HEK293 (cell line): ENCODE measurements around the gene B4GALT3.

Experiments
- CTCF ChIA-PET: fragments of 350-600 bp; formaldehyde crosslinking; extraction: SDS; loops from one replicate; lab custom pipeline; 2021; ENCODE audit warnings: antibody characterized with exemption; lab: Yijun Ruan, JAX
- POLR2A ChIA-PET: fragments of 300-600 bp; formaldehyde crosslinking; extraction: SDS; loops from one replicate; lab custom pipeline; 2020; ENCODE audit warnings: antibody characterized with exemption, inconsistent platforms; lab: Yijun Ruan, JAX
- H3K27ac ChIP-seq: fragments of 200-500 bp; sonication (Bioruptor generic); 2 replicates; pipeline ENCODE4 v1.5.1; 2014; ENCODE audit warnings: low read depth, low read length, control low read depth, inconsistent platforms; ENCODE audit errors: extremely low read depth
- H3K36me3 ChIP-seq, 2 experiments: fragments of 200-500 bp in 1 of 2; sonication (Bioruptor generic) in 1 of 2; 1 replicate in 1 of 2; 2 replicates in 1 of 2; pipeline ENCODE4 v1.5.1; 2014 to 2017; ENCODE audit warnings: inconsistent platforms in 2 of 2, low read length in 2 of 2; ENCODE audit not compliant: control insufficient read depth in 2 of 2, insufficient read depth in 1 of 2
- H3K4me1 ChIP-seq: fragments of 200-500 bp; sonication (Bioruptor generic); 2 replicates; pipeline ENCODE4 v1.5.1; 2014; ENCODE audit warnings: mild to moderate bottlenecking, low read length, inconsistent platforms; ENCODE audit not compliant: control insufficient read depth, insufficient read depth
- H3K4me3 ChIP-seq: 2 replicates; pipeline ENCODE4 v1.5.1; 2011; ENCODE audit warnings: low read depth, mild to moderate bottlenecking, control low read depth, low read length, moderate library complexity
- H3K9me3 ChIP-seq: fragments of 200-500 bp; sonication (Bioruptor generic); 2 replicates; pipeline ENCODE4 v1.5.1; 2014; ENCODE audit warnings: low read depth, low read length, inconsistent platforms; ENCODE audit not compliant: control insufficient read depth, insufficient read depth
- BCL11B ChIP-seq: fragments of 450-650 bp; formaldehyde crosslinking; IDR thresholded peaks from 2 replicates; pipeline ENCODE4 v1.5.1; 2016; ENCODE audit warnings: low read depth, missing biosample characterization, missing genetic modification characterization
- CTCF ChIP-seq: fragments of 450-650 bp; formaldehyde crosslinking; IDR thresholded peaks from 2 replicates; pipeline ENCODE4 v1.5.1; 2016; ENCODE audit warnings: missing biosample characterization, missing genetic modification characterization
- ELK4 ChIP-seq: IDR thresholded peaks from 2 replicates; pipeline ENCODE4 v1.6.1; 2011; ENCODE audit warnings: mild to moderate bottlenecking, low read depth, low read length, borderline replicate concordance
- GFI1B ChIP-seq: fragments of 450-650 bp; formaldehyde crosslinking; IDR thresholded peaks from 2 replicates; pipeline ENCODE4 v1.5.1; 2016; ENCODE audit warnings: missing biosample characterization, missing genetic modification characterization
- HIC1 ChIP-seq: fragments of 450-650 bp; formaldehyde crosslinking; IDR thresholded peaks from 2 replicates; pipeline ENCODE4 v1.5.1; 2016; ENCODE audit warnings: missing biosample characterization, missing genetic modification characterization
- KLF8 ChIP-seq: fragments of 450-650 bp; formaldehyde crosslinking; IDR thresholded peaks from 2 replicates; pipeline ENCODE4 v1.5.1; 2016; ENCODE audit warnings: missing biosample characterization, missing genetic modification characterization
- KLF9 ChIP-seq: fragments of 450-650 bp; formaldehyde crosslinking; IDR thresholded peaks from 2 replicates; pipeline ENCODE4 v1.5.1; 2016; ENCODE audit warnings: missing biosample characterization, missing genetic modification characterization, low read depth
- PBX3 ChIP-seq: sonication (generic); formaldehyde crosslinking; IDR thresholded peaks from 2 replicates; pipeline ENCODE4 v1.8.1; 2022; ENCODE audit warnings: mild to moderate bottlenecking, moderate library complexity, missing genetic modification reagents
- SALL2 ChIP-seq: fragments of 450-650 bp; formaldehyde crosslinking; IDR thresholded peaks from 2 replicates; pipeline ENCODE4 v1.5.0; 2017; ENCODE audit warnings: missing biosample characterization, mild to moderate bottlenecking, missing genetic modification characterization, borderline replicate concordance
- SETDB1 ChIP-seq: IDR thresholded peaks from one replicate; pipeline ENCODE4 v1.6.1; 2017; ENCODE audit warnings: mild to moderate bottlenecking, low read length, moderate library complexity, mixed read lengths; ENCODE audit not compliant: insufficient read length
- ZBTB26 ChIP-seq: fragments of 450-650 bp; formaldehyde crosslinking; optimal IDR thresholded peaks from 2 replicates; pipeline ENCODE3; 2016; ENCODE audit warnings: missing biosample characterization, mild to moderate bottlenecking, missing genetic modification characterization
- ZEB2 ChIP-seq: fragments of 450-650 bp; formaldehyde crosslinking; IDR thresholded peaks from 2 replicates; pipeline ENCODE4 v1.5.1; 2016; ENCODE audit warnings: missing biosample characterization, missing genetic modification characterization
- ZFP3 ChIP-seq: fragments of 450-650 bp; formaldehyde crosslinking; IDR thresholded peaks from 2 replicates; pipeline ENCODE4 v1.5.1; 2016; ENCODE audit warnings: low read depth, missing biosample characterization, missing genetic modification characterization
- ZFP69B ChIP-seq: fragments of 450-650 bp; formaldehyde crosslinking; IDR thresholded peaks from 2 replicates; pipeline ENCODE4 v1.5.1; 2016; ENCODE audit warnings: missing biosample characterization, missing genetic modification characterization
- ZNF138 ChIP-seq: fragments of 450-650 bp; formaldehyde crosslinking; IDR thresholded peaks from 2 replicates; pipeline ENCODE4 v1.5.1; 2016; ENCODE audit warnings: missing biosample characterization, missing genetic modification characterization, borderline replicate concordance
- ZNF19 ChIP-seq: fragments of 450-650 bp; formaldehyde crosslinking; IDR thresholded peaks from 2 replicates; pipeline ENCODE4; 2016; ENCODE audit warnings: missing biosample characterization, missing genetic modification characterization, low read depth
- ZNF341 ChIP-seq: fragments of 450-650 bp; formaldehyde crosslinking; IDR thresholded peaks from 2 replicates; pipeline ENCODE4; 2016; ENCODE audit warnings: low read depth, missing biosample characterization, missing genetic modification characterization
- ZNF416 ChIP-seq: fragments of 450-650 bp; formaldehyde crosslinking; IDR thresholded peaks from 2 replicates; pipeline ENCODE4 v1.5.1; 2016; ENCODE audit warnings: missing biosample characterization, missing genetic modification characterization
- ZNF473 ChIP-seq: fragments of 450-650 bp; formaldehyde crosslinking; IDR thresholded peaks from 2 replicates; pipeline ENCODE4 v1.5.1; 2017; ENCODE audit warnings: missing biosample characterization, missing genetic modification characterization
- ZNF580 ChIP-seq: fragments of 450-650 bp; formaldehyde crosslinking; IDR thresholded peaks from 2 replicates; pipeline ENCODE4 v1.5.1; 2016; ENCODE audit warnings: missing biosample characterization, missing genetic modification characterization
- ZNF645 ChIP-seq: fragments of 450-650 bp; formaldehyde crosslinking; IDR thresholded peaks from 2 replicates; pipeline ENCODE4; 2016; ENCODE audit warnings: missing biosample characterization, missing genetic modification characterization
- ZNF654 ChIP-seq: fragments of 450-650 bp; formaldehyde crosslinking; IDR thresholded peaks from 2 replicates; pipeline ENCODE4 v1.5.1; 2016; ENCODE audit warnings: low read depth, missing biosample characterization, missing genetic modification characterization
- ZNF658 ChIP-seq: fragments of 450-650 bp; formaldehyde crosslinking; IDR thresholded peaks from 2 replicates; pipeline ENCODE4; 2016; ENCODE audit warnings: missing biosample characterization, missing genetic modification characterization
- ZNF837 ChIP-seq: fragments of 450-650 bp; formaldehyde crosslinking; IDR thresholded peaks from 2 replicates; pipeline ENCODE4 v1.5.1; 2016; ENCODE audit warnings: missing biosample characterization, missing genetic modification characterization

Gene B4GALT3

GRCh38 chr1:161192476-161193465 lies 15.5 kb upstream of the B4GALT3 start (continued):
- peak; percentile 87 for TF ChIP-seq ZNF654 (tag by site-specific recombination)
- no peak for TF ChIP-seq SETDB1
- TF ChIP-seq HIC1, result no peak
- no peak for TF ChIP-seq ZNF580 (tag by site-specific recombination)
- TF ChIP-seq BCL11B (tag by site-specific recombination), result no peak
- TF ChIP-seq PBX3 (CRISPR knock-in tag), result no peak
- no peak for TF ChIP-seq ZNF658 (tag by site-specific recombination)
- no peak for TF ChIP-seq ZNF473

GRCh38 chr1:161191971-161192370 lies 14.7 kb upstream of the B4GALT3 start:
- H3K4me3 ChIP-seq, result no peak overlapping the region
- H3K27ac ChIP-seq, result no peak overlapping the region
- H3K9me3 ChIP-seq, result no peaks in the 10 kb centered on the region
- no peaks in the 10 kb centered on the region for H3K36me3 ChIP-seq
- ChIA-PET POLR2A (interaction anchor here (0.6 to 1.3 kb wide), 3 partner anchors 10 to 26 kb away, joined by 3 to 4 read pairs (median 3); partner anchors contain the start of genes NDUFS2 and PPOX), CTCF (interaction anchor here (0.6 to 4.5 kb wide), 33 partner anchors 9 to 655 kb away, joined by 3 to 45 read pairs (median 5); partner anchors contain the start of genes APOA2, NDUFS2, PPOX and TOMM40L)
- no peaks in the 10 kb centered on the region for H3K4me1 ChIP-seq
- TF ChIP-seq ZNF416, result no peak
- TF ChIP-seq ZFP3, result no peak
- TF ChIP-seq KLF8 (tag by site-specific recombination), result no peak
- TF ChIP-seq ZEB2 (tag by site-specific recombination), result no peak
- no peak for TF ChIP-seq ZBTB26 (tag by site-specific recombination)
- TF ChIP-seq CTCF (tag by site-specific recombination), result no peak
- no peak for TF ChIP-seq ZNF19 (tag by site-specific recombination)
- TF ChIP-seq ELK4, result no peak
- TF ChIP-seq ZNF341, result no peak
- TF ChIP-seq KLF9, result no peak
- no peak for TF ChIP-seq ZNF837 (tag by site-specific recombination)
- TF ChIP-seq ZNF645 (tag by site-specific recombination), result no peak
- no peak for TF ChIP-seq GFI1B (tag by site-specific recombination)
- no peak for TF ChIP-seq SALL2 (tag by site-specific recombination)
- no peak for TF ChIP-seq ZFP69B (tag by site-specific recombination)
- TF ChIP-seq ZNF138 (tag by site-specific recombination), result no peak
